Stimulated activated CD8-positive, alpha-beta memory T cell treated with anti-CD3 and anti-CD28 coated beads, Interleukin-4, amount 100 ng/mL, for 4 hours (primary cell): ENCODE measurements around the gene PITPNM1.
"Not testable (repeated sequence)": the region's sequence is repeated elsewhere in the genome, so short reads cannot be mapped to it uniquely, and the experiment has no call there.

Source experiments
- DNase-seq, 2 donors: peaks; one replicate each; pipeline ENCODE4 v3.0.0-alpha.2; 2020; ENCODE audit warnings: low read depth in 2 of 2, low spot score in 1 of 2

PITPNM1 gene

GRCh38 chr11:67504950-67505581 lies at the start of gene PITPNM1:
TSS of gene PITPNM1 (minus strand) at chr11:67505363. CDS start at chr11:67504180, 1,183 bp downstream.
- DNase-seq: peak in 1 of 2 donors; percentile 47

GRCh38 chr11:67551697-67552096 lies 46.5 kb upstream of the PITPNM1 start:
- not testable (repeated sequence) for DNase-seq

GRCh38 chr11:67551127-67551526 lies 46.0 kb upstream of the PITPNM1 start:
- no peak for DNase-seq

GRCh38 chr11:67548555-67549110 lies 43.5 kb upstream of the PITPNM1 start:
- no peak for DNase-seq

- DNase-seq: not testable (repeated sequence)
These were observed 42.9 kb upstream of the PITPNM1 start for GRCh38 chr11:67548112-67548511.

- DNase-seq: no peak
These were observed 40.1 kb upstream of the PITPNM1 start for GRCh38 chr11:67545280-67545679.

- no peak for DNase-seq
These were observed 39.6 kb upstream of the PITPNM1 start for GRCh38 chr11:67544616-67545242.

- no peak for DNase-seq
These were observed 38.4 kb upstream of the PITPNM1 start for GRCh38 chr11:67543585-67543984.

- DNase-seq: no peak
These were observed 37.8 kb upstream of the PITPNM1 start for GRCh38 chr11:67542971-67543370.

GRCh38 chr11:67542169-67542568 lies 37.0 kb upstream of the PITPNM1 start:
- no peak for DNase-seq

- DNase-seq: no peak
These were observed 36.0 kb upstream of the PITPNM1 start for GRCh38 chr11:67541198-67541597.

- no peak for DNase-seq
These were observed 34.4 kb upstream of the PITPNM1 start for GRCh38 chr11:67539550-67539949.

GRCh38 chr11:67538823-67539505 lies 33.8 kb upstream of the PITPNM1 start:
- no peak for DNase-seq

- no peak for DNase-seq
These were observed 33.1 kb upstream of the PITPNM1 start for GRCh38 chr11:67538306-67538705.

- DNase-seq: no peak
These were observed 30.4 kb upstream of the PITPNM1 start for GRCh38 chr11:67535561-67535960.

- DNase-seq: no peak
These were observed 29.0 kb upstream of the PITPNM1 start for GRCh38 chr11:67534070-67534679.

- no peak for DNase-seq
These were observed 27.7 kb upstream of the PITPNM1 start for GRCh38 chr11:67532889-67533288.

- no peak for DNase-seq
These were observed 25.1 kb upstream of the PITPNM1 start for GRCh38 chr11:67530282-67530592.

- DNase-seq: no peak
These were observed 23.2 kb upstream of the PITPNM1 start for GRCh38 chr11:67528376-67528775.

GRCh38 chr11:67525275-67525976 lies 20.3 kb upstream of the PITPNM1 start:
- no peak for DNase-seq

GRCh38 chr11:67524480-67524808 lies 19.3 kb upstream of the PITPNM1 start:
- DNase-seq: no peak
